GM19468 (cell line): Measurements from ENCODE around the gene EGR2.

Experiments
- ATAC-seq: cut with Tn5 transposase; IDR thresholded peaks from one replicate; pipeline ENCODE4 v1.9.1; 2021; ENCODE audit warnings: mild to moderate bottlenecking, moderate library complexity, moderate number of reproducible peaks; ENCODE audit not compliant: unreplicated experiment; ENCODE audit errors: extremely low read depth

EGR2 gene

GRCh38 chr10:62819141-62819920 lies 3.2 kb upstream of the EGR2 start:
- ATAC-seq, result no peak

GRCh38 chr10:62818426-62819011 lies 2.4 kb upstream of the EGR2 start:
- ATAC-seq, result no peak

- ATAC-seq, result peak; percentile 17
These were observed 1.7 kb upstream of the EGR2 start for GRCh38 chr10:62817766-62818425.

GRCh38 chr10:62817121-62817765 lies 1.1 kb upstream of the EGR2 start:
- no peak for ATAC-seq

- ATAC-seq, result no peak
These were observed 163 bp downstream of the EGR2 start for GRCh38 chr10:62816076-62816330.

- no peak for ATAC-seq
These were observed 638 bp downstream of the EGR2 start for GRCh38 chr10:62815381-62816075.

- no peak for ATAC-seq
These were observed 1.3 kb downstream of the EGR2 start for GRCh38 chr10:62814756-62815380.

GRCh38 chr10:62813981-62814380 lies 2.2 kb downstream of the EGR2 start:
- ATAC-seq, result no peak

- no peak for ATAC-seq
These were observed 2.7 kb downstream of the EGR2 start for GRCh38 chr10:62813453-62813852.

GRCh38 chr10:62812672-62813439 lies 3.3 kb downstream of the EGR2 start:
- no peak for ATAC-seq

GRCh38 chr10:62811159-62811875 lies 4.8 kb downstream of the EGR2 start:
- ATAC-seq, result no peak

GRCh38 chr10:62810156-62810902 lies 5.8 kb downstream of the EGR2 start:
- ATAC-seq, result no peak

- no peak for ATAC-seq
These were observed 9.9 kb downstream of the EGR2 start for GRCh38 chr10:62806251-62806650.

GRCh38 chr10:62805231-62806099 lies 10.7 kb downstream of the EGR2 start:
- peak; percentile 9 for ATAC-seq

GRCh38 chr10:62804356-62805230 lies 11.6 kb downstream of the EGR2 start, which contains the start of gene ADO:
TSS of gene ADO (plus strand) at chr10:62804720. CDS start at chr10:62805060, 340 bp downstream.
- peak; percentile 76 for ATAC-seq

- ATAC-seq, result no peak
These were observed 12.3 kb downstream of the EGR2 start for GRCh38 chr10:62803724-62804355.
